ENCODE data around the gene MGRN1.

- TF ChIP-seq CTCF (IDR thresholded peaks at IDR 0.05): no peak
- no peak for TF ChIP-seq POLR2A (IDR thresholded peaks at IDR 0.05)
Measured at GRCh38 chr16:4612977-4613635, 11.5 kb upstream of the MGRN1 start.
